Endothelial cell of umbilical vein (primary cell): Measurements from ENCODE around the gene EFHD2. TPM values are rescaled to one million over a fixed set of nuclear protein-coding genes. Genes with fewer than 3 reads are reported as not detected.

Experiments
- Bru-seq: library from RNA; stranded (reverse); fragments of 400-500 nt; gene quantifications from one replicate; lab custom pipeline; 2021; lab: Mats Ljungman, UMichigan
- BruChase-seq, 2 experiments: library from RNA; stranded (reverse); fragments of 400-500 nt; gene quantifications; one replicate each; lab custom pipeline; 2021; lab: Mats Ljungman, UMichigan
- BruUV-seq: library from RNA; stranded (reverse); fragments of 400-500 nt; replicated peaks from 2 replicates; lab custom pipeline; 2021; lab: Mats Ljungman, UMichigan
- CTCF ChIA-PET: fragments of 300-600, 350-600 bp; sonication (Branson Sonifier 250); formaldehyde crosslinking; loops from one replicate; lab custom pipeline; 2021; ENCODE audit warnings: antibody characterized with exemption, inconsistent platforms; lab: Charles Lee
- POLR2A ChIA-PET: fragments of 300-600, 350-600 bp; sonication (Branson Sonifier 250); formaldehyde crosslinking; loops from one replicate; lab custom pipeline; 2021; ENCODE audit warnings: antibody characterized with exemption, inconsistent platforms; lab: Charles Lee
- DNase-seq: peaks from one replicate; pipeline ENCODE4 v3.0.0-alpha.2; 2011; ENCODE audit warnings: low read depth, low spot score
- FAIRE-seq: peaks from 2 replicates; lab custom pipeline; 2011; peaks lifted over from hg19 to GRCh38; lab: Jason Lieb, UNC
- H2AFZ ChIP-seq: 2 replicates; pipeline ENCODE4 v1.6.0; 2012; ENCODE audit warnings: low read depth, low read length, control low read depth, inconsistent platforms
- H3K27ac ChIP-seq: 2 replicates; pipeline ENCODE4 v1.5.1; 2011; ENCODE audit warnings: low read depth, mild to moderate bottlenecking, control low read depth, low read length, moderate library complexity; ENCODE audit not compliant: insufficient read depth
- H3K27me3 ChIP-seq, 2 experiments: 2 replicates each; pipeline versions ENCODE4 v1.6.0 to v1.6.1; 2011; ENCODE audit warnings: low read length in 2 of 2, mixed read lengths in 1 of 2; ENCODE audit not compliant: control insufficient read depth in 2 of 2, insufficient read depth in 2 of 2
- H3K36me3 ChIP-seq, 2 experiments: 2 replicates in 1 of 2; 3 replicates in 1 of 2; pipeline ENCODE4 v1.5.1; 2011; ENCODE audit warnings: low read length in 2 of 2, mild to moderate bottlenecking in 1 of 2, moderate library complexity in 1 of 2; ENCODE audit not compliant: control insufficient read depth in 2 of 2, insufficient read depth in 2 of 2; ENCODE audit errors: extremely low read depth in 1 of 2
- H3K4me1 ChIP-seq: 3 replicates; pipeline ENCODE4 v1.5.1; 2011; ENCODE audit warnings: mild to moderate bottlenecking, low read length; ENCODE audit not compliant: control insufficient read depth, insufficient read depth; ENCODE audit errors: extremely low read depth
- H3K4me2 ChIP-seq: 2 replicates; pipeline ENCODE4 v1.6.1; 2011; ENCODE audit warnings: low read length, control low read depth, mixed read lengths; ENCODE audit not compliant: insufficient read depth
- H3K4me3 ChIP-seq, 3 experiments: fragments of 200-600 bp in 1 of 3; sonication (generic), shearing (Covaris generic) in 1 of 3; replicated peaks in 1 of 3; 2 replicates each; pipeline ENCODE4 v1.5.1; 2011 to 2016; ENCODE audit warnings: control low read depth in 3 of 3, low read length in 3 of 3, mild to moderate bottlenecking in 2 of 3, inconsistent platforms in 1 of 3, low read depth in 1 of 3, moderate library complexity in 1 of 3; ENCODE audit not compliant: insufficient read depth in 1 of 3
- H3K79me2 ChIP-seq: 2 replicates; pipeline ENCODE4 v1.6.0; 2012; ENCODE audit warnings: low read length, inconsistent platforms; ENCODE audit not compliant: control insufficient read depth, insufficient read depth
- H3K9ac ChIP-seq: replicated peaks from 2 replicates; pipeline ENCODE3; 2011; ENCODE audit warnings: low read length, control low read depth; ENCODE audit not compliant: insufficient read depth; ENCODE audit errors: extremely low read depth
- H3K9me1 ChIP-seq: replicated peaks from 3 replicates; pipeline ENCODE4 v1.6.0; 2011; ENCODE audit warnings: mild to moderate bottlenecking, low read length; ENCODE audit not compliant: control insufficient read depth, insufficient read depth; ENCODE audit errors: extremely low read depth
- H3K9me3 ChIP-seq: replicated peaks from 2 replicates; pipeline ENCODE4 v1.5.1; 2012; ENCODE audit warnings: low read length, inconsistent platforms; ENCODE audit not compliant: control insufficient read depth, insufficient read depth
- H4K20me1 ChIP-seq: replicated peaks from 2 replicates; pipeline ENCODE3; 2011; ENCODE audit warnings: mild to moderate bottlenecking, low read length; ENCODE audit not compliant: control insufficient read depth, insufficient read depth; ENCODE audit errors: extremely low read depth
- CTCF ChIP-seq, 2 donors: IDR thresholded peaks; 1 replicate in 1 of 2; 2 replicates in 1 of 2; pipeline ENCODE4 v1.5.1; 2011; ENCODE audit warnings: low read length in 2 of 2, mild to moderate bottlenecking in 2 of 2, moderate library complexity in 2 of 2, control low read depth in 1 of 2, inconsistent platforms in 1 of 2, low read depth in 1 of 2; ENCODE audit not compliant: insufficient read depth in 1 of 2; ENCODE audit errors: extremely low read depth in 1 of 2
- EZH2 ChIP-seq: IDR thresholded peaks from 2 replicates; pipeline ENCODE4 v1.6.1; 2012; ENCODE audit warnings: borderline replicate concordance, low read depth, mild to moderate bottlenecking, moderate library complexity, low read length, inconsistent platforms; ENCODE audit not compliant: severe bottlenecking
- FOS ChIP-seq: IDR thresholded peaks from 2 replicates; pipeline ENCODE4 v1.6.1; 2011; ENCODE audit warnings: mild to moderate bottlenecking, low read length, moderate library complexity, borderline replicate concordance; ENCODE audit not compliant: insufficient read depth
- GATA2 ChIP-seq: IDR thresholded peaks from 2 replicates; pipeline ENCODE4 v1.7.0; 2011; ENCODE audit warnings: low read depth, mild to moderate bottlenecking, moderate library complexity, mixed read lengths, low read length; ENCODE audit not compliant: insufficient read length, insufficient read depth
- JUN ChIP-seq: IDR thresholded peaks from 2 replicates; pipeline ENCODE4 v1.6.1; 2011; ENCODE audit warnings: borderline replicate concordance, low read depth; ENCODE audit not compliant: insufficient read length, insufficient read depth
- MAX ChIP-seq: IDR thresholded peaks from 2 replicates; pipeline ENCODE4 v1.6.1; 2011; ENCODE audit not compliant: insufficient read depth, insufficient read length
- MYC ChIP-seq: IDR thresholded peaks from one replicate; pipeline ENCODE4 v1.6.1; 2011; ENCODE audit warnings: mild to moderate bottlenecking, low read depth, low read length
- POLR2A ChIP-seq: IDR thresholded peaks from 2 replicates; pipeline ENCODE4 v1.6.1; 2012; ENCODE audit warnings: low read depth, mild to moderate bottlenecking, control low read depth, low read length
- POLR2AphosphoS5 ChIP-seq: IDR thresholded peaks from 2 replicates; pipeline ENCODE4 v1.6.1; 2012; ENCODE audit warnings: low read depth, mild to moderate bottlenecking, control low read depth, low read length, moderate library complexity; ENCODE audit not compliant: insufficient read depth
- dilution Hi-C: fragments of 300-500 bp; cut with MboI; formaldehyde crosslinking; loops from one replicate; pipeline ENCODE4 v1.15.0; 2019; ENCODE audit warnings: low sequenced_read_pairs; ENCODE audit not compliant: extremely low pct_ligation_motif_present
- intact Hi-C: fragments of 100-400 bp; cut with micrococcal nuclease; formaldehyde crosslinking; loops from one replicate; pipeline ENCODE4 v1.10.0; 2022
- long read RNA-seq: library from polyadenylated mRNA; stranded (forward); transcript quantifications from one replicate; pipeline ENCODE4 v2.0.0, GENCODE V29; 2021
- polyA minus RNA-seq, 3 experiments: library from RNA; depleted of rRNA, polyadenylated mRNA; stranded (reverse); fragments of >200 nt; gene quantifications; 1 replicate in 1 of 3; 2 replicates in 2 of 3; pipeline ENCODE4 v1.2.3, GENCODE V29; 2011
- polyA plus RNA-seq, 4 experiments: library from polyadenylated mRNA; depleted of rRNA in 3 of 4; stranded (reverse) in 3 of 4; unstranded in 1 of 4; fragments of >200 nt; gene quantifications; 2 replicates each; pipeline versions ENCODE4 v1.2.1 to v1.2.3, GENCODE V29; 2011 to 2012; ENCODE audit warnings: missing spikeins in 1 of 4
- total RNA-seq: library from RNA; stranded (reverse); gene quantifications from 2 replicates; pipeline ENCODE4 v1.2.3, GENCODE V29; 2021

Gene EFHD2
- total RNA-seq (65.5 and 73.5 TPM in 2 replicates), polyA plus RNA-seq (50.2 TPM in 2 replicates), polyA minus RNA-seq (15.7 and 16.8 TPM in 2 replicates), Bru-seq, nascent RNA (percentile 64 among the genes with signal in this experiment), BruChase-seq, experiment 1, labeled RNA remaining after a 6-hour chase (percentile 75 among the genes with signal in this experiment), BruChase-seq, experiment 2, labeled RNA remaining after a 2-hour chase (percentile 63 among the genes with signal in this experiment)
- polyA plus RNA-seq (2011; cell fraction: cytosol; rRNA removed): 31.3 and 38.7 TPM in 2 replicates
- polyA plus RNA-seq (2011; cell fraction: nucleus; rRNA removed): 27.8 and 32.7 TPM in 2 replicates
- 46.5 and 54.8 TPM in 2 replicates for polyA plus RNA-seq (2012)
- polyA minus RNA-seq (2011; cell fraction: cytosol; rRNA and poly(A)+ RNA removed): 56.9 TPM
- polyA minus RNA-seq (2011; cell fraction: nucleus; rRNA and poly(A)+ RNA removed): 7.2 and 11.2 TPM in 2 replicates
- long read RNA-seq, transcript EFHD2-201 (4 exons, 2,419 nt): major isoform, 313 of 393 reads
- long read RNA-seq, partial matches to known transcripts: 53 of 393 reads
- long read RNA-seq, other reads (novel, unspliced or antisense): 27 of 393 reads

GRCh38 chr1:15409388-15410222, at the start of gene EFHD2:
TSS of gene EFHD2 (plus strand) at chr1:15409888. CDS start at chr1:15409972, 84 bp downstream.
- BruUV-seq: no TSS peak
- H2AFZ ChIP-seq: peak within 1 kb of the TSS; percentile 28
- DNase-seq (peak; percentile 73), FAIRE-seq (peak; percentile 76)
- H3K27ac ChIP-seq: peak within 1 kb of the TSS; percentile 58
- peak within 1 kb of the TSS; percentile 77 for H3K9ac ChIP-seq
- ChIA-PET CTCF (interaction anchor here (0.9 to 4.0 kb wide), 6 partner anchors 10 to 86 kb away, joined by 3 to 33 read pairs (median 5); no protein-coding TSS in a partner anchor), POLR2A (interaction anchor here (0.9 kb wide), 1 partner anchor 86 kb away, joined by 4 read pairs; no protein-coding TSS in a partner anchor)
- H3K9me3 ChIP-seq: no peaks in the 10 kb centered on the region
- peak within 1 kb of the TSS; percentile 82 to 90 (median 82) for H3K4me3 ChIP-seq
- no peaks in the 10 kb centered on the region for H3K27me3 ChIP-seq
- H3K79me2 ChIP-seq: peaks cover 47% of the 10 kb centered on the region
- H3K4me2 ChIP-seq: peak within 1 kb of the TSS; percentile 69
- intact Hi-C loops (loop anchor here (1.0 to 10.0 kb wide), 7 partner anchors 8 to 405 kb away; no protein-coding TSS in a partner anchor), dilution Hi-C loops (loop anchor here (10.0 kb wide), 1 partner anchor 85 kb away; no protein-coding TSS in a partner anchor)
- H3K36me3 ChIP-seq: peaks cover 0 to 4% of the 10 kb centered on the region in 2 experiments
- no peaks in the 10 kb centered on the region for H3K9me1 ChIP-seq
- TF ChIP-seq POLR2A (peak; percentile 89), FOS (no peak), POLR2AphosphoS5 (peak; percentile 91)
- no peaks in the 10 kb centered on the region for H4K20me1 ChIP-seq
- H3K4me1 ChIP-seq: peaks cover 32% of the 10 kb centered on the region

- dilution Hi-C loops: no loop called here
Observed at GRCh38 chr1:15360700-15361099, 49.0 kb upstream of the EFHD2 start.

More at GRCh38 chr1:15360700-15361099, 49.0 kb upstream of the EFHD2 start:
- no peak for TF ChIP-seq POLR2AphosphoS5
- no peak for TF ChIP-seq EZH2
- TF ChIP-seq FOS: no peak
- TF ChIP-seq CTCF (IDR thresholded peaks at IDR 0.05; ENCODE audit: extremely low read depth in 1 of 2, insufficient read depth in 1 of 2, low read depth in 1 of 2, low read length in 2 of 2): no peak
- no peak for TF ChIP-seq JUN
- no peak for TF ChIP-seq POLR2A
- no peak for TF ChIP-seq GATA2
- no peak for TF ChIP-seq MAX
- TF ChIP-seq MYC: no peak
- Histone ChIP-seq H3K4me2 (no peak overlapping the region), H2AFZ (no peak overlapping the region), H3K79me2 (no peaks in the 10 kb centered on the region), H3K4me1 (peaks cover 5% of the 10 kb centered on the region), H3K9me3 (no peaks in the 10 kb centered on the region), H4K20me1 (no peaks in the 10 kb centered on the region), H3K36me3 (no peaks in the 10 kb centered on the region), H3K9ac (no peak overlapping the region), H3K27ac (no peak overlapping the region), H3K4me3 (no peak overlapping the region), H3K9me1 (no peaks in the 10 kb centered on the region), H3K27me3 (no peaks in the 10 kb centered on the region)
- intact Hi-C loops: no loop called here
- FAIRE-seq (no peak), DNase-seq (no peak)
- ChIA-PET CTCF (interaction anchor here (1.8 kb wide), 1 partner anchor 37 kb away, joined by 5 read pairs; no protein-coding TSS in a partner anchor), POLR2A (no interaction called here)
- no TSS peak for BruUV-seq
